AG09319 (cell line): Measurements from ENCODE around the gene ACOT11.

ENCODE experiments used
- DNase-seq: peaks from one replicate; pipeline ENCODE4 v3.0.0-alpha.2; 2010; ENCODE audit warnings: low read depth; ENCODE audit errors: extremely low read depth
- TF ChIP-seq, protein P1 (sequence below): IDR thresholded peaks from 2 replicates; pipeline ENCODE4 v1.5.1; 2011; ENCODE audit warnings: low read depth, mild to moderate bottlenecking, inconsistent platforms, low read length, moderate library complexity

ACOT11 gene

DNA sequence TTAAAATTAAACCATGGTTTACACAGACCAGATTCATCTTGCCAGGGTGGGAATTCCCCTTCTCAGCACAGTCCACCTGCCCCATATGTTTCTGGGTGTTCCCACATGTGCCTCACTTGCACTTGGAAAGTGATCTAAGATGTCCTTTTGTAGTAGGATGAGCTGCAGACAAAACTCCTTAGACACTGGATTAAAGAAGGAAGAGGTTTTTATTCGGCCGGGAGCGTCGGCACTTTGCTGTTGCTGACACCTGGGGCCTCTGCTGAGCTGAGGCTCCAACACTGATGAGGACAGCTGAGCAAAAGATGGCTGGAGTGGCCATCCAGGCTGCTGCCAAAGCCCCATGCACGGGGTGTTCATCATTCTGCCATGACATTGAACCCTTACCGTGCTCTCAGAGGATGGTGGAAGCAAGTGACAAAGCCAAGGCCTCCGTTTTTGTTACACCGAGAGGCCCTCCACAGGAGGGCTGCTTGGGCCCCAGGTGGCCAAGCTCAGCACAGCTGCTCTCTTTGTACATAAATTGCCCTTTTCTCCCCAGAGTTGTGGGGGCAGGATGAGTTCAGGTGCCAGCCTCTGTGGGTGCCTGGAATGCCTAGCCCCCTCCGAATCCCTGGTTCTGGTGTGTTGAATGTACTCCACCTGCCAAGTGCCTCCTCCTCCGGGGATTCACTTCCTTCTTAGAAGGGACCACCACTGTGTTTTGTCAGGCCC, 7.3 kb upstream of the ACOT11 start:
- TF ChIP-seq, protein P1, sequence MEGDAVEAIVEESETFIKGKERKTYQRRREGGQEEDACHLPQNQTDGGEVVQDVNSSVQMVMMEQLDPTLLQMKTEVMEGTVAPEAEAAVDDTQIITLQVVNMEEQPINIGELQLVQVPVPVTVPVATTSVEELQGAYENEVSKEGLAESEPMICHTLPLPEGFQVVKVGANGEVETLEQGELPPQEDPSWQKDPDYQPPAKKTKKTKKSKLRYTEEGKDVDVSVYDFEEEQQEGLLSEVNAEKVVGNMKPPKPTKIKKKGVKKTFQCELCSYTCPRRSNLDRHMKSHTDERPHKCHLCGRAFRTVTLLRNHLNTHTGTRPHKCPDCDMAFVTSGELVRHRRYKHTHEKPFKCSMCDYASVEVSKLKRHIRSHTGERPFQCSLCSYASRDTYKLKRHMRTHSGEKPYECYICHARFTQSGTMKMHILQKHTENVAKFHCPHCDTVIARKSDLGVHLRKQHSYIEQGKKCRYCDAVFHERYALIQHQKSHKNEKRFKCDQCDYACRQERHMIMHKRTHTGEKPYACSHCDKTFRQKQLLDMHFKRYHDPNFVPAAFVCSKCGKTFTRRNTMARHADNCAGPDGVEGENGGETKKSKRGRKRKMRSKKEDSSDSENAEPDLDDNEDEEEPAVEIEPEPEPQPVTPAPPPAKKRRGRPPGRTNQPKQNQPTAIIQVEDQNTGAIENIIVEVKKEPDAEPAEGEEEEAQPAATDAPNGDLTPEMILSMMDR = no peak
- no peak for DNase-seq

DNA sequence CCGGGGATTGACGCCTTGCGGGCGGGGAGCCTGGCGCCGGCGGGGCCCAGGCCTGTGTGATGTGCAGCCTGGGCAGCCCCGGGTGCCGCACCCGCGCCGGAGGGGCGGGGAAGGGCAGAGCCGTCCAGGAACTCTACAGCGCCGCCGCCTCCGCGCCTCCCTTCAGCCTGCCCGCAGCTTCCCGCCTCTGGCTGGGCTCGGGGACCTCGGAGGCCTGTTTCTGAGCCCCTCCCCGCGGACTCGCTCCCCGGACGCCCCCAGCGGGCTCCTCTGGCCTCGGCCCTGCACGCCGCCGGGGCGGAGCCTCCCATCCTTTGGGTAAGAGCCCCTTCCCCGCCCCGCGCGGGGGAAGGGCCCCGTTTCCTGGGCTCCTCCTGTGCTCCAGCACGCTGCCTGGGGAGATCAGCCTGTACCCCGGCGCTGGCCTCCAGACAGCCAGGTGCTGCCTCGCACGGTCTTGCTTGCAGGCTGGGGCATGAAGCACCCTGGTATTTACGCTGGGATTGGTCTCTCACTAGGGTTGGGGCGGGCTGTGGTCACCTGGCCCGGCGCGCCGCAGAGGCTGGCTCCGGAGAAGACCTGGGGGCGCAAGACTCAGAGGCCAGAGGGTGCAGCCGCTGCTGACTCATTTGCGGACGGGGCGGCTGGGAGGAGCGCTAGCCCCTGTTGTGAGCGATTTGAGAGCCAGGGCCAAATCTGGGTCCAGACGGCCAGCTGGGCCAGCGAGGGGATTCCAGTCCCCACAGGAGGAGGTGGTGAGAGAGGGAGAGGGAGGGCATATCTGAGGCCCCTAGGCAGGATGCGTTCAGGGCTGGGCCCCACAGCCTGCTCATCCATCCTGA, 5.7 kb upstream of the ACOT11 start:
- TF ChIP-seq, protein P1 = no peak; the same call in none of the 2 replicates

DNA sequence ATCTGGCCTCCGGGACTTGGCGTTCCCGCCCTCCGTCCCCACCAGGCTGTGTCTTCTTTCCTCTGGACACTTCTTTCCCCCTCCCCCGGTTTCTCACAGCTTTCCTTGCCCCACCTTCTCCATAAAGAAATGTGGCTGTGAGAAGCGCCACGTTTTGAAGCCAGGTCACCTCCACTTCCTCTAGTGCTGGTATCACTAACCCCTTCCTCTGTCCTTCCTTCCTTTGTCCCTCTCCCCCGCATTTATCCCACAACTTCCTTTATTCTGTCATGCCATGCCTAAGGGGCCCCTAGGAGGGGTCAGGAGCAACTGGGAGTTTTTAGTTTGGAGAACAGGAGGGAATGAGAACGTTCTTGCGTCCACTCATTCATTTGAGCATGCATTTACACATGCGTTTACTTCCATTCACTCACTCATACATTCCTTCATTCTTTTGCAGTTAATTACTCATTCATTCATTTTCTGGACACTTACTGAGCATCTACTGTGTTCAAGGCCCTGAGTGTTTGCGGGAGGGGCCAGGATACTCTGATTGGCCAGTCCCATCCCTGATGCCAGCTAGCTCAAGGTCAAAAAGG, 5.0 kb upstream of the ACOT11 start:
- TF ChIP-seq, protein P1 = no peak
- DNase-seq = no peak

More for the DNA sequence above, 5.7 kb upstream of the ACOT11 start:
- DNase-seq = no peak

DNA sequence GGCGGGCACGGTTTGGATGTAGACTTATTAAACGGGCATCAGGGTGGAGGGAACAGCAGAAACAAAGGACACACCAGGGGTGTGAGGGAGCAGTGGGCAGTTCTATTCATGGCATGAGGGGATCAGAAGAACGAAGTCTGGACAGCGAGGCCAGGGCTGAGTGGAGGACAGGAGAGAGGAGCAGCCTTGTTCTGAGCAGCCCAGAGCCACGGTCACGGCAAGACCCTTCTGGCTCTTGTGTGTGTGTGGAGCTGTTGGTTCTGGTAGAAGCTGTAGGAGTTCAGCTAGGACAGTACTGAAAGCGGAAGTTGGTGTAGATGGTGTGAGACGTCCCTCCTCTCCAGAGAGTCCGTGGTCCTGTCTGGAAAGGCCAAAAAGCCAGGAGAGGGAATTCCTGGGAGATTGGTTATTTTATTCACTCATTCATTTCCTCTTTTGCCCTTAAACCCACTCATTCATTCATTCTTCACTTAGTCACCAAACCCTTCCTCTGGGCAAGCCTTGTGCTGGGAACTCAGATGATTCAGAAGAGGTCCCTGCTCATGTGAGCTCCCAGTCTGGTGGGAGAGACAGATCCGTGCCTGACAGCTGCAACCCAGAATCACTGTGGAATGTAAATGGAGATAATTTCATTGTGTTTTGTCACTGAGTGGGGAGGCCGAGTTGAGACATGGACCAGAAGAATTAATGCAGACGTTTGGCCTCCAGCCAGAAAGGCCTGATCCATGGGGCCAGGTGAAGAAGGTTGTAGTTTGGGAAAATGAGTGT, 4.1 kb upstream of the ACOT11 start:
- no peak for DNase-seq
- TF ChIP-seq, protein P1 = no peak

DNA sequence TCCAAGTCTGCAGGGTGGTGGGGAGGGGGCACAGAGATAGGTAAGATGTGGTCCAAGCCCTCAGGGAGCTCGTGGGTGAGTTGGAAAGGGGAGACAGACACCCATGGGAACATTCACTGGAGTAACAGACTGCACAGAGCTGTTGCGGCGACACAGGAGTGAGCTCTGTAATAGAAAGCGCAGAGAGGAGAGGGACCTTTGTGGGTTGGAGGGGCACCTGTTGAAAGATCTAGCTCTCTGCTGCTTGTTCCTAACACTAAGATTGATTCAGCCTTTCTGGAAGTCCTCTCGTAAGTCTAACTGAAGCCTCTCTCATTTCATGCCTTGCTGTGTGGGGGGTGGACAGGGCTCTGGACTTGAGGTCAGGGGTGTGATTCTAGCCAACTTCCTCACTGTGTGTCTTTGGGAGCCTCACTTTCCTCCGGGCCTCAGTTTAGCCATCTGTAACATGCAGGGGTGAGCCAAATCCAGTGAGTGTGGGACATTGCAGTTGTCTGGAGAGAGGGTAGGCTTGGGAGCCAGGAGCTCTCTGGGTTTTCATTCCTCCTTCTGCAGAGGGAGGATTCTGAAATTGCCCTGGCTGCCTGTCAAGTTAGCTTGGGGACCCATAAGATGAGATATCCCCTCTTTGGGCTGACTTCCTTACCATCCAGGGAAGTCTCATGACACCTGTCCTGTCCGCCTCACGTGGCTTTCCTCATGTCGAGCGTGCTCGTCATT, 2.0 kb upstream of the ACOT11 start:
- DNase-seq = no peak
- TF ChIP-seq, protein P1 = no peak

DNA sequence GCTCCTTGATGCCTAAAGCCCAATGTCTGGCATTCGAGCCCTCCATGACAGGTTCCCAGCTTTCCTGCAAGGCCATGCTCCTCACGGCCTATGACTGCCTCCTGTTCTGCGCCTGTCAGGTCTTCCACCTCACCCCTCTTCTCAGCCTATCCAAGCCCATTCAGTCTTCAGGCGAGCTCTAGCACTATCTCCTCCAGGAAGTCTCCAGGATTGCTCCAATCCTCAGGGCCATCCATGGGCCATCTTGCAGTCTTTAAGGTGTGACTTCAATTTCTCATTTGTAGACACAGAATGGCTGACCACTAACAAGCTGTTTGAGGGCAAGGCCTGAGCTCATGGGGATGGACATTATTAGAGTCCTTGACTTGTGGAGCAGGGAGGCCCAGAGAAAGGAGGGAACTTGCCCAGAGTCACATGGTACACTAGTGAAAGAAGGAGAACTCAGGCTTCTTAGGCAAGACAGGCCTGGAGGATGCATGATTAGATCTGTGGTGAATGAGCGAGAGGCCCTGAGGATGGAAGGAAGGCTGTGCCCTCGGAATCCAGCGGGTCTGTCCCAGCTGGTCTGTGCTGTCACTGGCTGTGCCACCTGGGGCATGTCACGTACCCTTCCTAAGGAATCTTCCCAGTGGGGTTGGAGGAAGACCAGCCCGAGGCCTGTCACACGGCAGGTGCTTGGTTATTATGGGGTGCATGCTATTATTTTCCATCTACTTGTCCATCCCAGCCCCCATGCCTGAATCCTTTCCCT, 1.2 kb upstream of the ACOT11 start:
- TF ChIP-seq, protein P1 = no peak
- no peak for DNase-seq
